ENCODE data around the gene SPRR2F.
"Not testable (repeated sequence)": the region's sequence is repeated elsewhere in the genome, so short reads cannot be mapped to it uniquely, and the experiment has no call there.

The SPRR2F gene

DNA sequence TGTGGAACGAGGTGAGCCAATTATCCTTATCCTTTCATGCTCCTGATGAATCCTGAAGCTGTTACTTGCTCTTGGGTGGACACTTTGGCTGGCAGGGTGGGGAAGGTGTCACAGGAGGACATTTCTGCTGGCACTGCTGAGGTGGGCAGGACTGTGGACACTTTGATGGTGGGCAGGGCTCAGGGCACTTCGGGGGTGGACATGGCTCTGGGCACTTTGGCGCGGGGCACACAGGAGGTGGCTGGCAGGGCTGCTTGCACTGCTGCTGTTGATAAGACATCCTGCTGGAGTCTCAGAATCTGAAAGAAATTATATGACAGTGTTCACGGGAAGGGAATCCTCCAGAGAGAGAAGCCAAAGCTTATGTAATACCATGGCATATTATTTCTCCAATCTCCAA, 862 bp downstream of the SPRR2F start:
- H2BK15ac ChIP-seq (ENCODE audit: low read length); H3K27me3 ChIP-seq (ENCODE audit: control insufficient read depth in 3 of 3, insufficient read depth in 3 of 3, low read depth in 1 of 3, low read length in 3 of 3); H3K79me1 ChIP-seq (ENCODE audit: low read depth, low read length); H3K4me3 ChIP-seq (ENCODE audit: low read length in 2 of 2); H3K27ac ChIP-seq (replicated peaks; ENCODE audit: low read length); H3K14ac ChIP-seq (ENCODE audit: low read length); H2AFZ ChIP-seq (ENCODE audit: low read length); H2BK5ac ChIP-seq (ENCODE audit: low read length); H3K18ac ChIP-seq (ENCODE audit: low read length); H3K9me3 ChIP-seq (replicated peaks in 1 of 2; ENCODE audit: control insufficient read depth in 2 of 2, insufficient read depth in 1 of 2, low read depth in 1 of 2, low read length in 2 of 2); H2BK120ac ChIP-seq (ENCODE audit: low read depth, low read length); H2AK5ac ChIP-seq (ENCODE audit: low read depth, low read length); H3K9ac ChIP-seq (ENCODE audit: low read depth, low read length, poor library complexity); DNase-seq (ENCODE audit: low spot score); H2BK12ac ChIP-seq (ENCODE audit: low read length); H3K4me1 ChIP-seq (ENCODE audit: control insufficient read depth in 2 of 2, insufficient read depth in 1 of 2, low read depth in 1 of 2, low read length in 2 of 2); H4K8ac ChIP-seq (ENCODE audit: low read depth, low read length); H3K36me3 ChIP-seq (replicated peaks in 1 of 2; ENCODE audit: control insufficient read depth in 2 of 2, insufficient read depth in 2 of 2, low read length in 2 of 2); H3K4ac ChIP-seq (ENCODE audit: low read length); H3K23ac ChIP-seq (ENCODE audit: low read depth, low read length, poor library complexity); H3K4me2 ChIP-seq (ENCODE audit: insufficient read depth, low read length, poor library complexity, severe bottlenecking); H4K91ac ChIP-seq (ENCODE audit: low read depth, low read length, poor library complexity): not testable (repeated sequence)
- WGBS, 2 donors (ENCODE audit: extremely low coverage in 2 of 2, insufficient read length in 2 of 2, insufficient replicate concordance in 1 of 2) = no CpG with 5 or more reads among the region's 5 CpGs

DNA sequence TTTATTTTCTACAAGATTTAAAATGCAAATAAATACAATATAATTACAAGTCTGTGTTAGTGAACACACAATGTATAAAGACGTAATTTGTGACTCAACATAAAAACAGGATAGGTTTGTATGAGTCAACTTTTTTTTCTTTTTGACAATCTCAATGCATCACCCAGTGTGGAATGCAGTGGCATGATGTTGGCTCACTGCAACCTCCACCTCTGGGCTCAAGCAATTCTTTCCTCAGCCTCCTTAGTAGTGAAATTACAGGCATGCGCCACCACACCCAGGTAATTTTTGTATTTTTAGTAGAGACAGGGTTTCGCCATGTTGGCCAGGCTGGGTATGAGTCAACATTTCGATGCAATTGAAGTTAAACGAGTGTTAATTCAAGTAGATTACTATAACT, 13.1 kb downstream of the SPRR2F start:
- Histone ChIP-seq H3K79me1 (ENCODE audit: low read depth, low read length) (no peaks in the 10 kb centered on the region), H3K9ac (ENCODE audit: low read depth, low read length, poor library complexity) (no peak overlapping the region), H4K8ac (ENCODE audit: low read depth, low read length) (no peak overlapping the region), H3K18ac (ENCODE audit: low read length) (no peak overlapping the region), H3K36me3 (replicated peaks in 1 of 2; ENCODE audit: control insufficient read depth in 2 of 2, insufficient read depth in 2 of 2, low read length in 2 of 2) (no peaks in the 10 kb centered on the region), H3K4me2 (ENCODE audit: insufficient read depth, low read length, poor library complexity, severe bottlenecking) (no peak overlapping the region), H3K23ac (ENCODE audit: low read depth, low read length, poor library complexity) (no peak overlapping the region), H2AFZ (ENCODE audit: low read length) (no peak overlapping the region), H3K4me1 (ENCODE audit: control insufficient read depth in 2 of 2, insufficient read depth in 1 of 2, low read depth in 1 of 2, low read length in 2 of 2) (no peaks in the 10 kb centered on the region), H2AK5ac (ENCODE audit: low read depth, low read length) (no peak overlapping the region), H3K4ac (ENCODE audit: low read length) (no peak overlapping the region), H2BK120ac (ENCODE audit: low read depth, low read length) (no peak overlapping the region), H2BK5ac (ENCODE audit: low read length) (no peak overlapping the region), H3K4me3 (ENCODE audit: low read length in 2 of 2) (no peak overlapping the region), H3K14ac (ENCODE audit: low read length) (no peak overlapping the region), H2BK12ac (ENCODE audit: low read length) (no peak overlapping the region), H3K27me3 (ENCODE audit: control insufficient read depth in 3 of 3, insufficient read depth in 3 of 3, low read depth in 1 of 3, low read length in 3 of 3) (no peaks in the 10 kb centered on the region), H2BK15ac (ENCODE audit: low read length) (no peak overlapping the region), H3K9me3 (replicated peaks in 1 of 2; ENCODE audit: control insufficient read depth in 2 of 2, insufficient read depth in 1 of 2, low read depth in 1 of 2, low read length in 2 of 2) (no peaks in the 10 kb centered on the region), H4K91ac (ENCODE audit: low read depth, low read length, poor library complexity) (no peak overlapping the region), H3K27ac (replicated peaks; ENCODE audit: low read length) (no peak overlapping the region)
- WGBS, 2 donors (ENCODE audit: extremely low coverage in 2 of 2, insufficient read length in 2 of 2, insufficient replicate concordance in 1 of 2) = no CpG with 5 or more reads among the region's 5 CpGs
- DNase-seq (ENCODE audit: low spot score) = no peak

DNA sequence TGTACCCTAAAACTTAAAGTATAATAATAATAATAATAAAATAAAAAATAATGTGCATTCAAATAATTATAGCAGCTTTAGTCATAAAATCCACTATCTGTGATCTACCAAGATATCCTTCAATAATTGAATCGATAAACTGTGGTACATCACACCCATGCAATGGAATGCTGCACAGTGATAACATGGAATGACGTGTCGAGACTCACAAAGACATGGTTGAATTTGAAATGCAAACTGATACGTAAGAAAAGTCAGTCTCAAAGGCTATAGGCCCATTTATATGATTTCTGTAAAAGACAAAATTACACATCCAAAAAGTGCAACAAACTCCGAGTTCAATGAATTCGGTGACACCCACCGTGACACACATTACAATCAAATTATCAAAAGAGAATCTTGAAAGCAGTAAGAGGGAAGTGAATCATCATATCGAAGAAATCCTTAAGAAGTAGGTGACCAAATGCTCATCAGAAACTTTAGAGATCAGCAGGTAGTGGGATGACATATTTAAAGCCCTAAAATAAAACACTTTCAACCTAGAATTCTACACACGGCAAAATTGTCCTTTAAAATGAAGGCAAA, 13.8 kb downstream of the SPRR2F start:
- Histone ChIP-seq H3K23ac (ENCODE audit: low read depth, low read length, poor library complexity) (no peak overlapping the region), H2AK5ac (ENCODE audit: low read depth, low read length) (no peak overlapping the region), H4K91ac (ENCODE audit: low read depth, low read length, poor library complexity) (no peak overlapping the region), H2BK12ac (ENCODE audit: low read length) (no peak overlapping the region), H3K36me3 (replicated peaks in 1 of 2; ENCODE audit: control insufficient read depth in 2 of 2, insufficient read depth in 2 of 2, low read length in 2 of 2) (no peaks in the 10 kb centered on the region), H3K4me3 (ENCODE audit: low read length in 2 of 2) (no peak overlapping the region), H3K9ac (ENCODE audit: low read depth, low read length, poor library complexity) (no peak overlapping the region), H3K18ac (ENCODE audit: low read length) (no peak overlapping the region), H3K4ac (ENCODE audit: low read length) (no peak overlapping the region), H2BK15ac (ENCODE audit: low read length) (no peak overlapping the region), H3K14ac (ENCODE audit: low read length) (no peak overlapping the region), H2BK120ac (ENCODE audit: low read depth, low read length) (no peak overlapping the region), H3K9me3 (replicated peaks in 1 of 2; ENCODE audit: control insufficient read depth in 2 of 2, insufficient read depth in 1 of 2, low read depth in 1 of 2, low read length in 2 of 2) (no peaks in the 10 kb centered on the region), H3K27ac (replicated peaks; ENCODE audit: low read length) (no peak overlapping the region), H2BK5ac (ENCODE audit: low read length) (no peak overlapping the region), H3K4me2 (ENCODE audit: insufficient read depth, low read length, poor library complexity, severe bottlenecking) (no peak overlapping the region), H3K27me3 (ENCODE audit: control insufficient read depth in 3 of 3, insufficient read depth in 3 of 3, low read depth in 1 of 3, low read length in 3 of 3) (no peaks in the 10 kb centered on the region), H3K4me1 (ENCODE audit: control insufficient read depth in 2 of 2, insufficient read depth in 1 of 2, low read depth in 1 of 2, low read length in 2 of 2) (no peaks in the 10 kb centered on the region), H2AFZ (ENCODE audit: low read length) (no peak overlapping the region), H3K79me1 (ENCODE audit: low read depth, low read length) (no peaks in the 10 kb centered on the region), H4K8ac (ENCODE audit: low read depth, low read length) (no peak overlapping the region)
- WGBS, 2 donors (ENCODE audit: extremely low coverage in 2 of 2, insufficient read length in 2 of 2, insufficient replicate concordance in 1 of 2) = no CpG with 5 or more reads among the region's 9 CpGs
- DNase-seq (ENCODE audit: low spot score) = no peak

DNA sequence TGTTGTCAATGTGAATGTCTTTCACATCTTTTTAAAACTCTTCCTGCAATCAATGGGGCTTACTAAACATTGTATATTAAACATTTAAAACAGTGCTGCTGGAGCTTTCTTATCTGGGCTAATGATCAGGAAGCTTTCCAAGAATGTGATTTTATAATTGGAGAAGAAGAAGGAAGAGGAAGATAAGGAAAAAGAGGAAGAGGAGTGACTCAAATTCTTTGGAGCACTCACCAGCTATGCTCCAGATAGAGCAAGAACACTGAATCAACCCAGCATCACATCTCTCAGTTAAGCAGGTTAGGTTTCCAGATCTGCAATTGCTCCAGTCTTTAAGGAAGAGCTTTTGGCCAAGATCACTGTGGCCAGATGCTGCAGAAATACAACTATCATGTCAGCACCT, 17.6 kb downstream of the SPRR2F start:
- H3K4me3 ChIP-seq (ENCODE audit: low read length in 2 of 2) = no peak overlapping the region

More for the DNA sequence above, 17.6 kb downstream of the SPRR2F start:
- Histone ChIP-seq H3K4me1 (ENCODE audit: control insufficient read depth in 2 of 2, insufficient read depth in 1 of 2, low read depth in 1 of 2, low read length in 2 of 2) (no peaks in the 10 kb centered on the region), H3K79me1 (ENCODE audit: low read depth, low read length) (no peaks in the 10 kb centered on the region), H4K8ac (ENCODE audit: low read depth, low read length) (no peak overlapping the region), H2BK15ac (ENCODE audit: low read length) (no peak overlapping the region), H3K4me2 (ENCODE audit: insufficient read depth, low read length, poor library complexity, severe bottlenecking) (no peak overlapping the region), H4K91ac (ENCODE audit: low read depth, low read length, poor library complexity) (no peak overlapping the region), H3K4ac (ENCODE audit: low read length) (no peak overlapping the region), H2BK120ac (ENCODE audit: low read depth, low read length) (no peak overlapping the region), H3K23ac (ENCODE audit: low read depth, low read length, poor library complexity) (no peak overlapping the region), H2BK12ac (ENCODE audit: low read length) (no peak overlapping the region), H3K27ac (replicated peaks; ENCODE audit: low read length) (no peak overlapping the region), H3K9me3 (replicated peaks in 1 of 2; ENCODE audit: control insufficient read depth in 2 of 2, insufficient read depth in 1 of 2, low read depth in 1 of 2, low read length in 2 of 2) (no peaks in the 10 kb centered on the region), H3K36me3 (replicated peaks in 1 of 2; ENCODE audit: control insufficient read depth in 2 of 2, insufficient read depth in 2 of 2, low read length in 2 of 2) (no peaks in the 10 kb centered on the region), H2AK5ac (ENCODE audit: low read depth, low read length) (no peak overlapping the region), H3K18ac (ENCODE audit: low read length) (no peak overlapping the region), H2AFZ (ENCODE audit: low read length) (no peak overlapping the region), H2BK5ac (ENCODE audit: low read length) (no peak overlapping the region), H3K14ac (ENCODE audit: low read length) (no peak overlapping the region), H3K27me3 (ENCODE audit: control insufficient read depth in 3 of 3, insufficient read depth in 3 of 3, low read depth in 1 of 3, low read length in 3 of 3) (no peaks in the 10 kb centered on the region), H3K9ac (ENCODE audit: low read depth, low read length, poor library complexity) (no peak overlapping the region)
- DNase-seq (ENCODE audit: low spot score) = no peak
